GM12865 (cell line): ENCODE measurements around the gene KLC3.

Experiments
- DNase-seq: peaks from one replicate; pipeline ENCODE4 v3.0.0; 2010; ENCODE audit warnings: low read depth
- H3K4me3 ChIP-seq: 2 replicates; pipeline ENCODE4 v1.5.1; 2011; ENCODE audit warnings: mild to moderate bottlenecking, low read depth, low read length, control low read depth
- TF ChIP-seq, protein P1 (sequence below): IDR thresholded peaks from 2 replicates; pipeline ENCODE4 v1.5.1; 2011; ENCODE audit warnings: low read length, control low read depth, low read depth, inconsistent platforms; ENCODE audit not compliant: insufficient read depth; ENCODE audit errors: missing control alignments

The KLC3 gene

DNA sequence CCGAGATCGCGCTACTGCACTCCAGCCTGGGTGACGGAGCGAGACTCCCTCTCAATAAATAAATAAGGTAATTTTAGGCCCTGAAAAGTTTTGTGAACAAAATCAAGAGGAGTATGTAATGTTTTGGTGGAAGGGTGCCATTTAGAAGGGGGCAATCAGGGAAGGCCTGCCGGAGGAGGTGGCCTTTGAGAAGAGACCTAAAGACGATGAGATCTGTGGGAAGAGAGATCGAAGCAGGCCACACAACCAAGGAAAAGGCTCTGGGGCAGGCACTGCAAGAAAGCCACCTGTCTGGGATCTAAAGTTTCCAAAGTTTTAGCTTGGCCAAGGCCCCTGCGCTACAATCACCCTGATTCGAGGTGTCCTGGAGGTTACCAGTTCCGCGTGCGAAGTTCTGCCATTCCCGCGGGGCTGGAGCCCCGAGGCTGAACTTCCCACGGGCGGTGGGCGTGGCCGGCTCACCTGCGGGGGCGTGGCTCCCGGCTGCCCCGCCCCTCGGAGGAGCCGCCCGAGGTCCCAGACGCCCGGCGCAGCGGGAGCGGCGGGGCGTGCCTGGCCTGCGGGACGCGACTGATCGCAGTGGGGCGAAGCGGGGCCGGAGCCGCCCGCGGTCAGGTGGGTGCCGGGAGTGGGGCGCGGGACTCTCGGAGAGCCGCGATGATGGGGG is at the start of gene KLC3:
TSS of gene KLC3 (plus strand) at position 519 of the 667 bp plus-strand sequence. CDS start 4,792 bp downstream, outside the sequence.
- no peak for DNase-seq
- TF ChIP-seq, protein P1, sequence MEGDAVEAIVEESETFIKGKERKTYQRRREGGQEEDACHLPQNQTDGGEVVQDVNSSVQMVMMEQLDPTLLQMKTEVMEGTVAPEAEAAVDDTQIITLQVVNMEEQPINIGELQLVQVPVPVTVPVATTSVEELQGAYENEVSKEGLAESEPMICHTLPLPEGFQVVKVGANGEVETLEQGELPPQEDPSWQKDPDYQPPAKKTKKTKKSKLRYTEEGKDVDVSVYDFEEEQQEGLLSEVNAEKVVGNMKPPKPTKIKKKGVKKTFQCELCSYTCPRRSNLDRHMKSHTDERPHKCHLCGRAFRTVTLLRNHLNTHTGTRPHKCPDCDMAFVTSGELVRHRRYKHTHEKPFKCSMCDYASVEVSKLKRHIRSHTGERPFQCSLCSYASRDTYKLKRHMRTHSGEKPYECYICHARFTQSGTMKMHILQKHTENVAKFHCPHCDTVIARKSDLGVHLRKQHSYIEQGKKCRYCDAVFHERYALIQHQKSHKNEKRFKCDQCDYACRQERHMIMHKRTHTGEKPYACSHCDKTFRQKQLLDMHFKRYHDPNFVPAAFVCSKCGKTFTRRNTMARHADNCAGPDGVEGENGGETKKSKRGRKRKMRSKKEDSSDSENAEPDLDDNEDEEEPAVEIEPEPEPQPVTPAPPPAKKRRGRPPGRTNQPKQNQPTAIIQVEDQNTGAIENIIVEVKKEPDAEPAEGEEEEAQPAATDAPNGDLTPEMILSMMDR = no peak
- H3K4me3 ChIP-seq = no peak within 1 kb of the TSS

DNA sequence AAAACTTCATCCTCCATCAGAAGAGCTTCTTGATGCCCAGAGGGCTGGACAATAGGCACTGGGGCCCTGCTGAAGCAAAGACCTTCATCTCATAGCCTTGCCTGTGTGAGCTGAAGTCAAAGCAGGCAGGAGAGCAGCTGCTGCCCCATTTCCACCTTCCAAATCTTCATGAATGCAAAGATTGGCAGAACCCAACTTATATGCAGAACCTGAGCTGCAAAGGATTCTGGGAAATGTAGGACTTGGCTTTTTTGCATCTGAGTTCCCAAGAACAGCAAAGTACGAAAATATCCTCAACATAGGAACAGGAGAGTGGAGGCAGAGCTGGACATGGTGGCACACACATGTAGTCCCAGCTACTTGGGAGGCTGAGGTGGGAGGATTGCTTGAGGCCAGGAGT is 48.7 kb upstream of the KLC3 start:
- H3K4me3 ChIP-seq = no peak overlapping the region
- TF ChIP-seq, protein P1 = no peak
- no peak for DNase-seq

DNA sequence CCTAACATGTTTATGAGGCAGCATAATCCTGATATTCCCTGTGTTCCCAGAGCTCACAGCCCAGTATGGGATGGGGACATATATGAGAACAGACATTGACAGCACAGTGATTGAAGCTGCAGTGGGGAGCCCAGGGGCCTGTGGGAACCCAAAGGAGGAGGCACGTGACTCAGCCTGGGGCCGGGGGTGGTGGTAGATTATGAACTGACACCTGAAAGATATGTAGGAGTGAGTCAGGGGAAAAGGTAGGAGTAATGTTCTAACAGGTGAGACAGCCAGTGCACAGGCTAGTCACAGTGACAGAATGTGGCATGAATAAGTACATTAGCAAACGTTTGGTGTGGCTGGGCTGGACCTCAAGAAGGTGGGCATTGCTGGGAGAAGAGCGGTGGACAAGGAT is 46.9 kb upstream of the KLC3 start:
- H3K4me3 ChIP-seq = no peak overlapping the region
- no peak for DNase-seq

DNA sequence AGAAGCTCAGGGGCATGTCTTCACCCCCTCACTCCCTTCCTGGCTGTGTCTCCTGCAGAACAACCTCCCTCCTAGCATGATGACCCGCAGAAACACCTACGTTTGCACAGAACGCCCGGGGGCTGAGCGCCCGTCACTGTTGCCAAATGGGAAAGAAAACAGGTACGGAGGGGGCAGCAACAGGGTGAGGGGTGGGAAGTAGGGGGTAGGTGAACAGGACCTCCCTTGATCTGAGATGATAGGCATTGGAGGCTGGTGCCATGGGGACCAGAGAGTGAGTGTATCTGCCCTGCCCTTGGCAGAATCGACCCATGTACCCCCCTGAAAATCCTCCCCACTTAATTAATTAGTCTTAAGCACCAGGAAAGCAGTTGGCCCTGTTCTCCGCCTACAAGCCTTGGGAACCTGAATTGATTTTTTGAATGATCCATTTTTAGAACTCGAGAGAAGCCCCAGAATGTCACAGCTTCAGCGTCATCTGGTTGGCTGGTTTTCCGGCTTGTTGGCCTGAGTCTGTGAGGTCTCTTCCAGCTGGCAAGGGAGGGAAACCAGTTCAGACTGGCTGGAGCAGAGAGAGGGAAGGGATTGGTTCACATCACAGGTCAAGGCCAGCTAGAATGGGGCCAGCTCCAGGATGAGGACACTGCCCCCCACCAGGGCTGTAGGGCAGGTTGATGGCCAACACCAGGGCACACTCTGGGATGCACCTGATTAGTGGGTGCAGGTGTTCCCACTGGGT is 46.1 kb upstream of the KLC3 start:
- TF ChIP-seq, protein P1 = no peak
- no peak overlapping the region for H3K4me3 ChIP-seq
- DNase-seq = no peak

More for the DNA sequence above, 46.9 kb upstream of the KLC3 start:
- TF ChIP-seq, protein P1 = no peak

DNA sequence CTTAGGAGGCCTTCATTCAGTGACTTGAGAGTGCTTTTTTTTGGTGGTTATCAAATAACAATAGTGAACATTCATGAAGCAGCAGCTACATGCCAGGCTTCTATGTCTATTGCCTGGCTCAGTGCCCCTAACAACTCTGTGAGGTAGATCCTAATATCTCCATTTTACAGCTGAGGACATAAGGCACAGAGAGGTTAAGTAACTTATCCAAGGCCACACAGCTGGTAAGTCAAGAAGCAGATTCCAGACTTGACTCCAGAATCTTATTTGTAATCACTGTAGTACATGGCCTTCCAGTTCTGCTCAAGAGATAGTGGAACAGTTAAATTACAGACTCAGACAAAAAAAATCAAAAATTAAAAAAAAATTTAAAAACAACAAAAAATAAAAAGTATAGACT is 44.7 kb upstream of the KLC3 start:
- H3K4me3 ChIP-seq = no peak overlapping the region
- TF ChIP-seq, protein P1 = no peak
- DNase-seq = no peak

DNA sequence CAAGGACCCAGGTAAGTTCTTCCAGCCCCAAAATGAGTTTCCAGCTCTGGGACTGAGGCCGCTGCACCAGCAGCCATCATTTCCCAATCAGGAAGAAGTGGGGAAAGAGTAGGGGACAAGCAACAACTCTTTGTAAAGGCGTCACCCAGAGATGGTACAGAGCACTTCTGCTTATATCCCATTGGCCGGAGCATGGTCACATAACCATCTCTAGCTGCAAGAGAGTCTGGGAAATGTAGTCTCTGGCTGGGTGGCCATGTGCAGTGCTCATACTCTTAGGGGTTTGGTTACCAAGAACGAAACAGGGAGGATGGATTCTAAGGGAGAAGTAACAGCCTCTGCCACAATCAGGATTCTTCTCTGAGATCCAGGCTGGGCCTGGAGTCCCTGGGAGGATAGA is 44.2 kb upstream of the KLC3 start:
- no peak overlapping the region for H3K4me3 ChIP-seq
- no peak for DNase-seq
- TF ChIP-seq, protein P1 = no peak

DNA sequence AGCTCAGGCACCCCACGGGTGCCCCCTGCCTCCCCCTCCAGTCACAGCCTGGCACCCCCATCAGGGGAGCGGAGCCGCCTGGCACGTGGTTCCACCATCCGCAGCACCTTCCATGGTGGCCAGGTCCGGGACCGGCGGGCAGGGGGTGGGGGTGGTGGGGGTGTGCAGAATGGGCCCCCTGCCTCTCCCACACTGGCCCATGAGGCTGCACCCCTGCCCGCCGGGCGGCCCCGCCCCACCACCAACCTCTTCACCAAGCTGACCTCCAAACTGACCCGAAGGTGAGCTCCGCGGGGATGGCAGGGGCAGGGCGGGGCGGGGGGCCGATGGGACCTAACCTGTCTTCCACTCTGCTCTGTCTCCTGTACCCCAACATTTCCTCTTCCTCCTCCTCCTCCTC is 42.9 kb upstream of the KLC3 start:
- TF ChIP-seq, protein P1 = no peak
- no peak for DNase-seq

More for the DNA sequence above, 42.9 kb upstream of the KLC3 start:
- H3K4me3 ChIP-seq = no peak overlapping the region
